ENCODE measurements around the gene ANXA2. TPM values are rescaled to one million over a fixed set of nuclear protein-coding genes. Genes with fewer than 3 reads are reported as not detected.

ANXA2 gene
- polyA plus RNA-seq, 1 of the 3 experiments (the other 2 are of a cell fraction), result 4,669 TPM

DNA sequence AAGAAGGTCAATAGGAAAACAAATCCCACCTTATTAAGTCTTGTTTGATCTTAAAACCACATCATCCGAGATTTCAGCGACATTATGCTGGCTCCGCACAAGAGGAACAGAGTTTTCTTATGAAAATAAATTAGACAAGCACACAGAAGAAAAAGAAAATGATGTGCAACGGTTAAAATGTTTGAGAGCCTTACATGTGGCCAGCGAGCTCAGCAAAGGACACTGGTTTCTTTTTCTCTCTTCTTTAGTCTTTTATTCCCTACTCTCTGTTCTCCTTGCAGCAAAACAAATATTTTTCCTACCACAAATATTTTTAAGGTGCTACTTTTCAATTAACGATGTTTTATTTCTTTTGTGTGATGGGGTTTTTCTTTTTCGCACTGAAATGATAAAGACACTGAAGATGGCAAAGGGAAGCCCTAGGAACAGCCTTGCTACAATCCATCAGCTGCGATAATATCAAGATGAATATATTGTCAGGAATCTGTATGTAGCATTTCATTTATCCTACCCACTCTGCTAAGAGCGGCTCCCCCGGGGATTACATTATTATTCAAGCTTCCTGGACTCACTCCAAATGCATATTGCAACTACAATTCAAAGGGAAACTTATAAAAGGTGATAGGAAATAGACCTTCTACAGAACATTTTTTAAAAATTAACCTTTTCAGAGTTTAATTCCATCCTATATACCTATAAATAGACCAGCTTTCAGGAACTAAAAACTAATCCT, 72.9 kb downstream of the ANXA2 start:
- Histone ChIP-seq H3K4me1 (ENCODE audit: control insufficient read depth in 1 of 2, insufficient read depth in 2 of 2, low read depth in 1 of 2, low read length in 1 of 2) (peaks cover 0 to 9% of the 10 kb centered on the region in 2 experiments; a peak in 2 of 4 replicates), H3K79me2 (ENCODE audit: insufficient read depth) (no peaks in the 10 kb centered on the region), H3K36me3 (replicated peaks in 1 of 2; ENCODE audit: control insufficient read depth in 1 of 2, insufficient read depth in 2 of 2, low read length in 1 of 2) (no peaks in the 10 kb centered on the region), H3K9me2 (no peaks in the 10 kb centered on the region), H4K20me1 (ENCODE audit: insufficient read depth) (no peaks in the 10 kb centered on the region), H3K4me2 (no peak overlapping the region), H2AFZ (ENCODE audit: low read depth) (no peak overlapping the region; the same call in 1 of the 2 replicates), H3K4me3 (ENCODE audit: low read depth in 2 of 2, low read length in 1 of 2) (no peak overlapping the region), H3K9ac (no peak overlapping the region), H3K27ac (ENCODE audit: low read depth in 2 of 2, low read length in 1 of 2) (no peak overlapping the region), H3K27me3 (ENCODE audit: insufficient read depth) (peaks cover 35% of the 10 kb centered on the region; the same call in 1 of the 2 replicates), H3K9me3 (no peaks in the 10 kb centered on the region), H3F3A (replicated peaks; ENCODE audit: insufficient read depth) (peaks cover 3% of the 10 kb centered on the region)
- TF ChIP-seq TEAD4 (IDR thresholded peaks at IDR 0.05; ENCODE audit: borderline replicate concordance, insufficient read depth), result no peak
- TF ChIP-seq TAF1 (IDR thresholded peaks at IDR 0.05; ENCODE audit: borderline replicate concordance, low read depth, low read length), result no peak
- TF ChIP-seq EZH2phosphoT487 (IDR thresholded peaks at IDR 0.05; ENCODE audit: borderline replicate concordance, low read depth), result no peak
- TF ChIP-seq CHD2 (IDR thresholded peaks at IDR 0.05; ENCODE audit: low read length, partially characterized antibody), result no peak
- TF ChIP-seq, protein P1, sequence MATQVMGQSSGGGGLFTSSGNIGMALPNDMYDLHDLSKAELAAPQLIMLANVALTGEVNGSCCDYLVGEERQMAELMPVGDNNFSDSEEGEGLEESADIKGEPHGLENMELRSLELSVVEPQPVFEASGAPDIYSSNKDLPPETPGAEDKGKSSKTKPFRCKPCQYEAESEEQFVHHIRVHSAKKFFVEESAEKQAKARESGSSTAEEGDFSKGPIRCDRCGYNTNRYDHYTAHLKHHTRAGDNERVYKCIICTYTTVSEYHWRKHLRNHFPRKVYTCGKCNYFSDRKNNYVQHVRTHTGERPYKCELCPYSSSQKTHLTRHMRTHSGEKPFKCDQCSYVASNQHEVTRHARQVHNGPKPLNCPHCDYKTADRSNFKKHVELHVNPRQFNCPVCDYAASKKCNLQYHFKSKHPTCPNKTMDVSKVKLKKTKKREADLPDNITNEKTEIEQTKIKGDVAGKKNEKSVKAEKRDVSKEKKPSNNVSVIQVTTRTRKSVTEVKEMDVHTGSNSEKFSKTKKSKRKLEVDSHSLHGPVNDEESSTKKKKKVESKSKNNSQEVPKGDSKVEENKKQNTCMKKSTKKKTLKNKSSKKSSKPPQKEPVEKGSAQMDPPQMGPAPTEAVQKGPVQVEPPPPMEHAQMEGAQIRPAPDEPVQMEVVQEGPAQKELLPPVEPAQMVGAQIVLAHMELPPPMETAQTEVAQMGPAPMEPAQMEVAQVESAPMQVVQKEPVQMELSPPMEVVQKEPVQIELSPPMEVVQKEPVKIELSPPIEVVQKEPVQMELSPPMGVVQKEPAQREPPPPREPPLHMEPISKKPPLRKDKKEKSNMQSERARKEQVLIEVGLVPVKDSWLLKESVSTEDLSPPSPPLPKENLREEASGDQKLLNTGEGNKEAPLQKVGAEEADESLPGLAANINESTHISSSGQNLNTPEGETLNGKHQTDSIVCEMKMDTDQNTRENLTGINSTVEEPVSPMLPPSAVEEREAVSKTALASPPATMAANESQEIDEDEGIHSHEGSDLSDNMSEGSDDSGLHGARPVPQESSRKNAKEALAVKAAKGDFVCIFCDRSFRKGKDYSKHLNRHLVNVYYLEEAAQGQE (IDR thresholded peaks at IDR 0.05; ENCODE audit: low read depth, low read length), result no peak
- TF ChIP-seq RXRA (IDR thresholded peaks at IDR 0.05; ENCODE audit: borderline replicate concordance, low read depth), result no peak
- TF ChIP-seq USF2 (IDR thresholded peaks at IDR 0.05; ENCODE audit: borderline replicate concordance, low read depth, low read length), result no peak
- TF ChIP-seq GATA2 (CRISPR knock-in tag; IDR thresholded peaks at IDR 0.05), result no peak
- TF ChIP-seq NRF1 (IDR thresholded peaks at IDR 0.05; ENCODE audit: low read depth, low read length), result no peak
- TF ChIP-seq FOXJ3 (CRISPR knock-in tag; IDR thresholded peaks at IDR 0.05), result no peak
- TF ChIP-seq RAD21 (IDR thresholded peaks at IDR 0.05; ENCODE audit: low read length), result no peak
- no peak for TF ChIP-seq SMC3 (IDR thresholded peaks at IDR 0.05; ENCODE audit: low read depth, low read length)
- no peak for TF ChIP-seq NFIC (IDR thresholded peaks at IDR 0.05; ENCODE audit: borderline replicate concordance)
- TF ChIP-seq USF1 (IDR thresholded peaks at IDR 0.05; ENCODE audit: borderline replicate concordance, low read depth), result no peak
- no peak for TF ChIP-seq FOXM1 (IDR thresholded peaks at IDR 0.05; ENCODE audit: low read depth)
- DNase-seq, result no peak
- ChIA-PET POLR2A (interaction anchor here (0.7 kb wide), 1 partner anchor 33 kb away, joined by 3 read pairs; no protein-coding TSS in a partner anchor), CTCF (interaction anchor here (0.8 to 5.3 kb wide), 13 partner anchors 9 to 796 kb away, joined by 3 to 61 read pairs (median 4); no protein-coding TSS in a partner anchor)
- WGBS (ENCODE audit: low lambda C conversion rate), result 42% methylated on average over 10 of the region's 10 CpGs
